Loucy (cell line): ENCODE results near the gene PSG3.
"Not testable (repeated sequence)": the region's sequence is repeated elsewhere in the genome, so short reads cannot be mapped to it uniquely, and the experiment has no call there.

Source experiments
- H2AFZ ChIP-seq: fragments of 200-600 bp; sonication (generic); 2 replicates; pipeline ENCODE4 v1.6.0; 2016; ENCODE audit warnings: antibody characterized with exemption, mild to moderate bottlenecking, low read length, moderate library complexity
- H3F3A ChIP-seq: fragments of 200-600 bp; 2 replicates; pipeline ENCODE4 v1.6.0; 2016; ENCODE audit warnings: antibody characterized with exemption, low read depth, mild to moderate bottlenecking
- H3K27me3 ChIP-seq: fragments of 200-600 bp; sonication (generic); 2 replicates; pipeline ENCODE4 v1.6.1; 2014; ENCODE audit warnings: low read length, mild to moderate bottlenecking; ENCODE audit not compliant: insufficient read depth, poor library complexity, severe bottlenecking
- H3K36me3 ChIP-seq: fragments of 200-600 bp; sonication (generic); 2 replicates; pipeline ENCODE4 v1.6.1; 2016; ENCODE audit warnings: low read length; ENCODE audit not compliant: insufficient read depth
- H3K4me1 ChIP-seq: fragments of 200-600 bp; sonication (generic); 2 replicates; pipeline ENCODE4 v1.5.1; 2014; ENCODE audit warnings: low read length, mild to moderate bottlenecking; ENCODE audit not compliant: insufficient read depth, poor library complexity, severe bottlenecking
- H3K4me2 ChIP-seq: fragments of 200-600 bp; sonication (generic); 2 replicates; pipeline ENCODE4 v1.6.0; 2014; ENCODE audit warnings: antibody characterized with exemption, low read length, low read depth, mild to moderate bottlenecking; ENCODE audit not compliant: poor library complexity, severe bottlenecking
- H3K4me3 ChIP-seq: fragments of 200-600 bp; sonication (generic); 2 replicates; pipeline ENCODE4 v1.5.1; 2014; ENCODE audit warnings: low read length, mild to moderate bottlenecking, mixed read lengths; ENCODE audit not compliant: poor library complexity, severe bottlenecking
- H3K79me2 ChIP-seq: fragments of 200-600 bp; sonication (generic); 2 replicates; pipeline ENCODE4 v1.6.1; 2014; ENCODE audit warnings: low read length; ENCODE audit not compliant: insufficient read depth
- H3K9ac ChIP-seq: fragments of 200-600 bp; sonication (generic); 2 replicates; pipeline ENCODE4 v1.6.0; 2014; ENCODE audit warnings: mild to moderate bottlenecking, low read depth, low read length, moderate library complexity; ENCODE audit not compliant: poor library complexity, severe bottlenecking
- H3K9me2 ChIP-seq: fragments of 200-600 bp; sonication (generic); replicated peaks from 2 replicates; pipeline ENCODE4 v1.6.1; 2016; ENCODE audit warnings: low read depth, low read length, mixed read lengths
- H3K9me3 ChIP-seq: fragments of 200-600 bp; sonication (generic); 2 replicates; pipeline ENCODE4 v1.6.1; 2014; ENCODE audit warnings: mild to moderate bottlenecking, antibody characterized with exemption, low read length, low read depth; ENCODE audit not compliant: insufficient read depth
- H4K20me1 ChIP-seq: fragments of 200-600 bp; sonication (generic); 2 replicates; pipeline ENCODE4 v1.6.0; 2014; ENCODE audit warnings: antibody characterized with exemption, low read length, mild to moderate bottlenecking; ENCODE audit not compliant: insufficient read depth, poor library complexity, severe bottlenecking
- CTCF ChIP-seq: fragments of 200-600 bp; sonication (generic); conservative IDR thresholded peaks from 2 replicates; pipeline ENCODE4 v1.5.1; 2014; ENCODE audit warnings: mild to moderate bottlenecking, antibody characterized with exemption, low read length
- EZH2phosphoT487 ChIP-seq: fragments of 200-600 bp; IDR thresholded peaks from 2 replicates; pipeline ENCODE4 v1.6.1; 2018; ENCODE audit warnings: antibody characterized with exemption, mild to moderate bottlenecking, moderate library complexity, borderline replicate concordance

Gene PSG3

GRCh38 chr19:42695811-42696503, 44.3 kb downstream of the PSG3 start:
- no peaks in the 10 kb centered on the region for H3K27me3 ChIP-seq
- H3K4me3 ChIP-seq: no peak overlapping the region
- no peaks in the 10 kb centered on the region for H4K20me1 ChIP-seq
- no peaks in the 10 kb centered on the region for H3K79me2 ChIP-seq
- H3K9ac ChIP-seq: no peak overlapping the region
- H3K4me1 ChIP-seq: no peaks in the 10 kb centered on the region
- H3K4me2 ChIP-seq: no peak overlapping the region
- TF ChIP-seq CTCF: no peak
- no peak for TF ChIP-seq EZH2phosphoT487
- no peak overlapping the region for H2AFZ ChIP-seq
- no peaks in the 10 kb centered on the region for H3K36me3 ChIP-seq
- H3F3A ChIP-seq: no peaks in the 10 kb centered on the region
- no peaks in the 10 kb centered on the region for H3K9me2 ChIP-seq
- no peaks in the 10 kb centered on the region for H3K9me3 ChIP-seq

GRCh38 chr19:42693760-42694350, 46.4 kb downstream of the PSG3 start:
- Histone ChIP-seq H4K20me1 (no peaks in the 10 kb centered on the region), H3K27me3 (no peaks in the 10 kb centered on the region), H3K9ac (no peak overlapping the region), H3K9me3 (no peaks in the 10 kb centered on the region), H3K79me2 (no peaks in the 10 kb centered on the region), H3K9me2 (no peaks in the 10 kb centered on the region), H3K4me2 (no peak overlapping the region), H3K36me3 (no peaks in the 10 kb centered on the region), H3F3A (no peaks in the 10 kb centered on the region), H3K4me3 (no peak overlapping the region), H2AFZ (no peak overlapping the region), H3K4me1 (no peaks in the 10 kb centered on the region)
- TF ChIP-seq EZH2phosphoT487: no peak
- peak; percentile 56 for TF ChIP-seq CTCF

GRCh38 chr19:42683917-42684513, 56.3 kb downstream of the PSG3 start:
- peak; percentile 77 for TF ChIP-seq CTCF
- TF ChIP-seq EZH2phosphoT487: no peak
- no peaks in the 10 kb centered on the region for H3K4me1 ChIP-seq
- H3F3A ChIP-seq: no peaks in the 10 kb centered on the region
- H3K27me3 ChIP-seq: no peaks in the 10 kb centered on the region
- no peaks in the 10 kb centered on the region for H3K36me3 ChIP-seq
- peaks cover 4% of the 10 kb centered on the region; the same call in 1 of the 2 replicates for H3K9me3 ChIP-seq
- H2AFZ ChIP-seq: no peak overlapping the region
- H3K4me3 ChIP-seq: no peak overlapping the region
- no peak overlapping the region for H3K4me2 ChIP-seq
- no peak overlapping the region for H3K9ac ChIP-seq
- H4K20me1 ChIP-seq: no peaks in the 10 kb centered on the region
- no peaks in the 10 kb centered on the region for H3K9me2 ChIP-seq
- H3K79me2 ChIP-seq: no peaks in the 10 kb centered on the region

DNA sequence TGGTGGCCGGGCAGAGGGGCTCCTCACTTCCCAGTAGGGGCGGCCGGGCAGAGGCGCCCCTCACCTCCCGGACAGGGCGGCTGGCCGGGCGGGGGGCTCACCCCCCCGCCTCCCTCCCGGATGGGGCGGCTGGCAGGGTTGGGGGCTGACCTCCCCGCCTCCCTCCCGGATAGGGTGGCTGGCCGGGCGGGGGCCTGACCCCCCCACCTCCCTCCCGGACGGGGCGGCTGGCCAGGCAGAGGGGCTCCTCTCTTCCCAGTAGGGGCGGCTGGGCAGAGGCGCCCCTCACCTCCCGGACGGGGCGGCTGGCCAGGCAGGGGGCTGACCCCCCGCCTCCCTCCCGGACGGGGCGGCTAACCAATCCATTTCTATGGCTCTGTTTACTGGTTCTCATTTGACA, 64.0 kb downstream of the PSG3 start:
- not testable (repeated sequence) for H3K4me1 ChIP-seq, H4K20me1 ChIP-seq, H2AFZ ChIP-seq, H3K9ac ChIP-seq, H3K9me3 ChIP-seq, H3K9me2 ChIP-seq, H3K27me3 ChIP-seq, H3K4me3 ChIP-seq, H3K4me2 ChIP-seq, H3F3A ChIP-seq, H3K36me3 ChIP-seq, H3K79me2 ChIP-seq

GRCh38 chr19:42674549-42674948, 65.7 kb downstream of the PSG3 start:
- not testable (repeated sequence) for H3K36me3 ChIP-seq, H3K4me1 ChIP-seq, H3K9me3 ChIP-seq, H3K79me2 ChIP-seq, H3K4me2 ChIP-seq, H2AFZ ChIP-seq, H4K20me1 ChIP-seq, H3K9me2 ChIP-seq, H3K27me3 ChIP-seq, H3K4me3 ChIP-seq, H3F3A ChIP-seq, H3K9ac ChIP-seq
